Measurements from ENCODE around the gene ACOT8. TPM values are rescaled to one million over a fixed set of nuclear protein-coding genes. Genes with fewer than 3 reads are reported as not detected.
A peak's percentile ranks its signal among the peaks of the same experiment; 100 is the strongest.

ACOT8 gene
- total and polyA plus RNA-seq, 2 of the 8 experiments (the other 6 are each of a cell fraction or from before 2014, with no cell fraction given) = 37.6 to 88.8 TPM

- Histone ChIP-seq H3K14ac (ENCODE audit: insufficient read length) (no peak overlapping the region), H3K56ac (replicated peaks; ENCODE audit: insufficient read length, low read depth, low read length) (no peak overlapping the region), H2BK20ac (ENCODE audit: low read length) (peak overlapping the region; percentile 57; the same call in 1 of the 2 replicates), H2BK15ac (ENCODE audit: low read length) (peak overlapping the region; percentile 40; the same call in 1 of the 2 replicates), H3K4ac (replicated peaks; ENCODE audit: insufficient read length, low read depth, low read length) (no peak overlapping the region), H3K27ac (ENCODE audit: low read depth, low read length) (no peak overlapping the region), H2AK5ac (ENCODE audit: low read depth, low read length) (peak overlapping the region; percentile 80; the same call in 1 of the 2 replicates), H4K91ac (replicated peaks; ENCODE audit: insufficient read length, low read length) (peak overlapping the region; percentile 26), H3K9me3 (ENCODE audit: insufficient read depth in 2 of 2, low read depth in 1 of 2, low read length in 1 of 2) (no peaks in the 10 kb centered on the region), H3K27me3 (replicated peaks in 1 of 4; ENCODE audit: control insufficient read depth in 3 of 4, extremely low read depth in 1 of 4, insufficient read depth in 3 of 4, low read length in 3 of 4) (no peaks in the 10 kb centered on the region), H3K18ac (ENCODE audit: extremely low read depth, low read length) (no peak overlapping the region), H2BK5ac (ENCODE audit: low read depth, low read length) (peak overlapping the region; percentile 74; the same call in 1 of the 2 replicates), H3K23me2 (ENCODE audit: low read depth, low read length) (no peaks in the 10 kb centered on the region), H3K79me1 (ENCODE audit: low read depth, low read length) (no peaks in the 10 kb centered on the region), H4K5ac (ENCODE audit: insufficient read length, low read depth, low read length) (no peak overlapping the region), H4K8ac (ENCODE audit: extremely low read depth, insufficient read depth, low read length) (no peak overlapping the region), H2AFZ (ENCODE audit: low read length) (no peak overlapping the region), H3K79me2 (ENCODE audit: control insufficient read depth in 1 of 2, insufficient read depth in 2 of 2, low read length in 2 of 2) (peaks cover 0 to 13% of the 10 kb centered on the region in 2 experiments; a peak in 2 of 4 replicates), H3K4me1 (replicated peaks in 1 of 4; ENCODE audit: control insufficient read depth in 3 of 4, insufficient read depth in 4 of 4, low read length in 3 of 4) (peaks cover 4 to 16% (median 12%) of the 10 kb centered on the region in 4 experiments), H3K4me2 (ENCODE audit: insufficient read depth in 1 of 2, low read depth in 2 of 2, low read length in 2 of 2) (no peak overlapping the region), H4K20me1 (replicated peaks in 1 of 2; ENCODE audit: control insufficient read depth in 1 of 2, insufficient read depth in 2 of 2, low read length in 2 of 2) (no peaks in the 10 kb centered on the region), H3K4me3 (ENCODE audit: extremely low read depth in 1 of 4, insufficient read depth in 2 of 4, low read depth in 3 of 4, low read length in 4 of 4) (no peak overlapping the region), H3K9ac (replicated peaks in 1 of 4; ENCODE audit: extremely low read depth in 1 of 4, low read depth in 3 of 4, low read length in 3 of 4) (no peak overlapping the region), H3K23ac (ENCODE audit: insufficient read length) (no peak overlapping the region), H3K36me3 (ENCODE audit: control insufficient read depth in 2 of 4, insufficient read depth in 4 of 4, low read length in 3 of 4) (peaks cover 0 to 32% (median 0%) of the 10 kb centered on the region in 4 experiments; a peak in 4 of 8 replicates), H2BK12ac (ENCODE audit: low read depth, low read length) (peak overlapping the region; percentile 62), H2BK120ac (replicated peaks; ENCODE audit: low read depth, low read length) (peak overlapping the region; percentile 19)
- FAIRE-seq (no peak), DNase-seq (ENCODE audit: low read depth in 1 of 2, low spot score in 2 of 2) (no peak)
- WGBS, 2 experiments (ENCODE audit: extremely low coverage in 1 of 2, insufficient coverage in 1 of 2, insufficient read length in 1 of 2, insufficient replicate concordance in 2 of 2, low coverage in 1 of 2, low lambda C conversion rate in 2 of 2, missing lambda C conversion rate in 1 of 2) = 91% methylated on average over 1 of the region's 1 CpG; no CpG with 5 or more reads in 1 of the 2 experiments
- POLR2A ChIA-PET (ENCODE audit: partially characterized antibody) = interaction anchor here (0.6 to 9.9 kb wide), 3 partner anchors 12 to 513 kb away, joined by 3 to 178 read pairs (median 3); partner anchors contain the start of gene SNX21
- CTCF ChIA-PET (ENCODE audit: partially characterized antibody) = interaction anchor here (1.9 to 2.0 kb wide), 2 partner anchors 11 to 26 kb away, joined by 5 to 7 read pairs; no protein-coding TSS in a partner anchor
- TF ChIP-seq HDAC6 (IDR thresholded peaks at IDR 0.05; ENCODE audit: low read depth, low read length) (no peak), BRCA1 (IDR thresholded peaks at IDR 0.05; ENCODE audit: low read depth, low read length) (no peak), NANOG (IDR thresholded peaks at IDR 0.05; ENCODE audit: insufficient read depth, low read depth, low read length, poor library complexity, severe bottlenecking) (no peak), KDM4A (IDR thresholded peaks at IDR 0.05; ENCODE audit: low read depth, low read length, severe bottlenecking) (no peak), MAX (IDR thresholded peaks at IDR 0.05) (no peak), GABPA (IDR thresholded peaks at IDR 0.05; ENCODE audit: borderline replicate concordance, insufficient read depth, low read length) (no peak), CHD1 (IDR thresholded peaks at IDR 0.05; ENCODE audit: low read depth, low read length) (no peak), FOSL1 (IDR thresholded peaks at IDR 0.05; ENCODE audit: insufficient read depth, low read depth, low read length) (no peak), TEAD4 (IDR thresholded peaks at IDR 0.05; ENCODE audit: low read depth, low read length) (no peak), CBX5 (IDR thresholded peaks at IDR 0.05; ENCODE audit: low read depth, low read length) (no peak), ZNF274 (IDR thresholded peaks at IDR 0.05; ENCODE audit: borderline replicate concordance, extremely low read depth, low read length) (no peak)
These were observed 6.3 kb downstream of the ACOT8 start for GRCh38 chr20:45850926-45851325.

Data from H1 (cell line).